ENCODE measurements around the gene IVL.

Gene IVL

GRCh38 chr1:152954436-152954835 lies 46.1 kb downstream of the IVL start:
- no peak for DNase-seq

GRCh38 chr1:152957561-152957960 lies 49.2 kb downstream of the IVL start:
- no peak for DNase-seq

- no peak for DNase-seq
Measured at GRCh38 chr1:152959273-152959672, 50.9 kb downstream of the IVL start.

GRCh38 chr1:152959801-152960451 lies 51.6 kb downstream of the IVL start:
- DNase-seq, result no peak

GRCh38 chr1:152960452-152961044 lies 52.2 kb downstream of the IVL start:
- no peak for DNase-seq

All from DMS153 (cell line).